Tibial nerve (tissue), 4 donors: Measurements from ENCODE around the gene B9D1. TPM values are rescaled to one million over a fixed set of nuclear protein-coding genes. Genes with fewer than 3 reads are reported as not detected.

ENCODE experiments used
- DNase-seq, 2 donors: peaks; one replicate each; pipeline ENCODE4 v3.0.0-alpha.2; 2019; ENCODE audit warnings: low spot score in 2 of 2
- H3K27ac ChIP-seq, 4 donors: fragments of 200-600 bp; sonication (generic) in 3 of 4; one replicate each; pipeline ENCODE4 v1.5.1; 2017 to 2019; ENCODE audit warnings: mild to moderate bottlenecking in 1 of 4
- H3K27me3 ChIP-seq, 2 donors: fragments of 200-600 bp; sonication (generic) in 1 of 2; one replicate each; pipeline versions ENCODE4 v1.5.1 to v1.6.0; 2017 to 2019
- H3K36me3 ChIP-seq, 3 donors: fragments of 200-600 bp; sonication (generic); one replicate each; pipeline ENCODE4 v1.5.1; 2018 to 2019
- H3K4me1 ChIP-seq, 4 donors: fragments of 200-600 bp; sonication (generic) in 3 of 4; one replicate each; pipeline ENCODE4 v1.5.1; 2017 to 2019
- H3K4me3 ChIP-seq, 4 donors: fragments of 200-600 bp; sonication (generic) in 3 of 4; one replicate each; pipeline ENCODE4 v1.5.1; 2017 to 2019; ENCODE audit warnings: mild to moderate bottlenecking in 1 of 4, moderate library complexity in 1 of 4
- H3K9me3 ChIP-seq, 4 donors: fragments of 200-600 bp; sonication (generic) in 3 of 4; one replicate each; pipeline ENCODE4 v1.5.1; 2017 to 2019
- CTCF ChIP-seq, 5 experiments: fragments of 200-600 bp in 3 of 5; fragments of 450-650 bp in 2 of 5; sonication (generic) in 3 of 5; IDR thresholded peaks; one replicate each; pipeline ENCODE4 v1.5.1; 2016 to 2019; ENCODE audit warnings: antibody characterized with exemption in 5 of 5, mild to moderate bottlenecking in 3 of 5, moderate library complexity in 2 of 5
- EP300 ChIP-seq, 2 donors: sonication (generic); formaldehyde crosslinking; IDR thresholded peaks; one replicate each; pipeline ENCODE4 v1.6.1; 2017; ENCODE audit warnings: antibody characterized with exemption in 2 of 2, mild to moderate bottlenecking in 1 of 2
- POLR2A ChIP-seq, 2 donors: fragments of 450-650 bp; IDR thresholded peaks; one replicate each; pipeline ENCODE4 v1.6.1; 2017; ENCODE audit warnings: antibody characterized with exemption in 2 of 2, mild to moderate bottlenecking in 2 of 2, moderate library complexity in 2 of 2
- WGBS, 2 donors: methylation state at CpG; one replicate each; pipeline ENCODE4 v1.1.5; 2018; 5-methylcytosine and 5-hydroxymethylcytosine counted together
- total RNA-seq, 4 donors: library from RNA; depleted of rRNA; stranded (reverse); fragments of >200 nt; gene quantifications; one replicate each; pipeline ENCODE4 v1.1.0, GENCODE V29; 2016

The B9D1 gene
- total RNA-seq, 4 donors from 2014 or later = 21.6 to 65.4 (median 43.4) TPM

- DNase-seq = no peak
- Histone ChIP-seq H3K36me3 (peaks cover 0 to 40% (median 0%) of the 10 kb centered on the region in 3 donors), H3K27me3 (no peaks in the 10 kb centered on the region), H3K27ac (no peak overlapping the region), H3K9me3 (peaks cover 0 to 6% (median 2%) of the 10 kb centered on the region in 4 donors), H3K4me1 (peaks cover 0 to 2% (median 0%) of the 10 kb centered on the region in 4 donors), H3K4me3 (no peak overlapping the region)
- no peak for TF ChIP-seq POLR2A (IDR thresholded peaks at IDR 0.05)
- TF ChIP-seq CTCF (IDR thresholded peaks at IDR 0.05) = no peak
- TF ChIP-seq EP300 (IDR thresholded peaks at IDR 0.05) = no peak
- 89 to 92% methylated on average over 1 of the region's 1 CpG for WGBS, 2 donors
These were observed 39.7 kb downstream of the B9D1 start for GRCh38 chr17:19322861-19323260.

GRCh38 chr17:19322129-19322505 lies 40.4 kb downstream of the B9D1 start:
- TF ChIP-seq EP300 (IDR thresholded peaks at IDR 0.05) = no peak
- TF ChIP-seq POLR2A (IDR thresholded peaks at IDR 0.05) = no peak
- TF ChIP-seq CTCF (IDR thresholded peaks at IDR 0.05) = no peak
- Histone ChIP-seq H3K9me3 (peaks cover 0 to 6% (median 2%) of the 10 kb centered on the region in 4 donors), H3K27ac (no peak overlapping the region), H3K4me1 (peaks cover 0 to 9% (median under 1%) of the 10 kb centered on the region in 4 donors), H3K27me3 (no peaks in the 10 kb centered on the region), H3K36me3 (peaks cover 0 to 40% (median 0%) of the 10 kb centered on the region in 3 donors), H3K4me3 (no peak overlapping the region)
- no peak for DNase-seq
- WGBS, 2 donors = 89 to 100% methylated on average over 5 of the region's 5 CpGs

DNA sequence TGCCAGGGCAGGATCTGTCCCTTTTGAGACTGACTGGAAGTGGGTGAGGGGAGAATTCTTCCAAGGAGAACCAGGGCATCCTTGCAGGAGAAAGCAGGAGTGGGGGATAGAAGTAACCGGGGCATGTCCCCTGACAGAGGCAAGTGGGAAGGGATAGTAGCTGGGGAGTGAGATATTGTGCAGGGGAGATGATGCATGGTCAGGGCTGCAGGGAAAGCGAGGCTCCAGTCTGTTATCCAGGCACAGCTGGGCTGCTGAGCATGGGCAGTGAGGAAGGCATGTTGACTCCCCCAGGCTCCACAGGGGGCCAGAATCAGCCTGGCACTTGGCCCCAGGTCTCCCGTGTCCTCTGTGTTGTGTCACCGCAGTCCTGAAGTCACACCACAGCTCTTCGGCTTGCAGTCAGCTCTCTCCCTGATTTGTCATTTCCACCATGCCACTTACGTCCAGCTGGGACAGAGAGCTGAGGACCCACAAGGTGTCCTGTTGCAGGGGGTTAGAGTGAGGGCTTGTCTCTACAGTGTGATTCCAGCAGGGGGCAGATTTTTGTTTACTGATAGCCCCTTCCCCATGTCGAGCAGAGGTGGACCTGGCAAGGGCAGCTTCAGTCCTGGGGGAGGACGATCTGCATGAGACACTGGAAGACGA lies 40.9 kb downstream of the B9D1 start:
- no peak overlapping the region for H3K27ac ChIP-seq
- peaks cover 0 to 40% (median 0%) of the 10 kb centered on the region in 3 donors for H3K36me3 ChIP-seq
- H3K4me3 ChIP-seq = no peak overlapping the region
- peaks cover 0 to 6% (median 2%) of the 10 kb centered on the region in 4 donors for H3K9me3 ChIP-seq
- H3K27me3 ChIP-seq = no peaks in the 10 kb centered on the region
- WGBS, 2 donors = 85 to 87% methylated on average over 9 of the region's 9 CpGs
- peaks cover 0 to 14% (median 3%) of the 10 kb centered on the region in 4 donors for H3K4me1 ChIP-seq
- DNase-seq = no peak
- TF ChIP-seq POLR2A (IDR thresholded peaks at IDR 0.05) (no peak), CTCF (IDR thresholded peaks at IDR 0.05) (no peak), EP300 (IDR thresholded peaks at IDR 0.05) (no peak)

DNA sequence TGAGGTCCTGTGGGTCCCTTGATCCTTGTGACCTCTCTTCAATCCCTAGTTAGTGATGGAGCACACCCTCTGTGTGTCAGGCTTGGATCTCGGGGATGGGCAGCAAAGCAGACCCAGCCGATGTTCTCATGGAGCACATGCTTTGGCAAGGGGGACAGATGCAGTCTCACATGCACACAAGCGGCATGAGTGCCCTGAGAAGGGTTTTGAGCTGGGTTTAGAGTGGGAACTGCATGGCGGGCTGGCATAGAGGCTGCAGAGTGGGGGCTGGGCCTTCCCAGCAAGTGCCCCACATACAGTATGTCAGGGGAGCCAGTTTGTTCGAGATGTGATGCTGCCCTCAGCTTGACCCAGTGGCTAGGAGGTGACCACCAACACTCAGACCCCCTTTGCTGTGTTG lies 41.6 kb downstream of the B9D1 start:
- WGBS, 2 donors = 86 to 96% methylated on average over 4 to 5 of the region's 5 CpGs
- no peak for DNase-seq
- H3K4me3 ChIP-seq = no peak overlapping the region
- H3K4me1 ChIP-seq = peaks cover 0 to 18% (median 4%) of the 10 kb centered on the region in 4 donors
- H3K36me3 ChIP-seq = peaks cover 0 to 41% (median 0%) of the 10 kb centered on the region in 3 donors
- H3K9me3 ChIP-seq = peaks cover 0 to 6% (median 2%) of the 10 kb centered on the region in 4 donors
- no peaks in the 10 kb centered on the region for H3K27me3 ChIP-seq
- H3K27ac ChIP-seq = no peak overlapping the region
- no peak for TF ChIP-seq CTCF (IDR thresholded peaks at IDR 0.05)
- no peak for TF ChIP-seq POLR2A (IDR thresholded peaks at IDR 0.05)
- TF ChIP-seq EP300 (IDR thresholded peaks at IDR 0.05) = no peak

- peaks cover 0 to 27% (median 4%) of the 10 kb centered on the region in 4 donors for H3K4me1 ChIP-seq
- H3K27me3 ChIP-seq = no peaks in the 10 kb centered on the region
- H3K9me3 ChIP-seq = no peaks in the 10 kb centered on the region
- no peak overlapping the region for H3K27ac ChIP-seq
- peaks cover 0 to 43% (median 0%) of the 10 kb centered on the region in 3 donors for H3K36me3 ChIP-seq
- TF ChIP-seq CTCF (IDR thresholded peaks at IDR 0.05) (no peak), EP300 (IDR thresholded peaks at IDR 0.05) (no peak), POLR2A (IDR thresholded peaks at IDR 0.05) (no peak)
- no peak overlapping the region for H3K4me3 ChIP-seq
- DNase-seq = no peak
- 94 to 95% methylated on average over 11 to 12 of the region's 12 CpGs for WGBS, 2 donors
These were observed 42.6 kb downstream of the B9D1 start for GRCh38 chr17:19319771-19320505.
